ENCODE results near the gene BATF. TPM values are rescaled to one million over a fixed set of nuclear protein-coding genes. Genes with fewer than 3 reads are reported as not detected.

Gene BATF
- total RNA-seq, 1 experiment from 2014 or later, result 0.69 TPM

DNA sequence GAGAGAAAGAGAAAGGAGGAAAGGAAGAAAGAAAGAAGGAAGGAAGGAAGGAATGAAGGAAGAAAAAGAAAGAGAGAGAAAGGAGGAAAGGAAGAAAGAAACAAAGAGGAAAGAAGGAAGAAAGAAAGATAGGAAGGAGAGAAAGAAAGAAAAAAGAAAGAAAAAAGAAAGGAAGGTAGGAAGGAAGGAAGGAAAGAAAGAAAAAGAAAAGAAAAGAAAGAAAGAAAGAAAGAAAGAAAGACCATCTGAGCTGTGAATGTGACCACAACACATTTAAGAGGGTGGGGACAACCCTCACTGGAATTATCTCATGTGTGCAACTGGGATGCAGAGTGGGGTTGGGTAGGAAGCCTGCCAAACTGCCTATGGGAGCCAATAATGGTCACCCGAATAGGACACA is 36.0 kb upstream of the BATF start:
- Histone ChIP-seq H3K4me2 (ENCODE audit: low read length) (no peak overlapping the region), H4K20me1 (ENCODE audit: insufficient read depth) (no peaks in the 10 kb centered on the region), H3K9me2 (ENCODE audit: insufficient read depth) (no peaks in the 10 kb centered on the region), H3K27me3 (ENCODE audit: insufficient read depth, low read length) (no peaks in the 10 kb centered on the region), H3K9ac (ENCODE audit: low read length) (no peak overlapping the region), H3K27ac (ENCODE audit: low read depth, low read length) (no peak overlapping the region), H3K9me3 (ENCODE audit: control insufficient read depth in 1 of 2, insufficient read depth in 1 of 2, low read depth in 1 of 2, low read length in 2 of 2) (no peaks in the 10 kb centered on the region), H3K79me2 (ENCODE audit: insufficient read depth, low read length) (no peaks in the 10 kb centered on the region), H3K36me3 (ENCODE audit: control insufficient read depth in 1 of 2, insufficient read depth in 2 of 2, low read length in 2 of 2) (no peaks in the 10 kb centered on the region), H3K4me3 (replicated peaks in 1 of 2; ENCODE audit: low read depth in 1 of 2, low read length in 2 of 2) (no peak overlapping the region), H2AFZ (ENCODE audit: low read depth, low read length, poor library complexity, severe bottlenecking) (no peak overlapping the region), H3K4me1 (ENCODE audit: control insufficient read depth in 1 of 2, insufficient read depth in 2 of 2, low read length in 2 of 2) (peaks cover 0 to 3% of the 10 kb centered on the region in 2 experiments; a peak in 1 of 4 replicates)
- BruUV-seq (replicated peaks), result no TSS peak
- RAD21 ChIA-PET (ENCODE audit: low non-redundant PET in 1 of 2, low total read pairs in 2 of 2, uncharacterized antibody in 2 of 2, unreplicated experiment in 2 of 2), result no interaction called here
- intact Hi-C loops (cut with micrococcal nuclease), result no loop called here
- POLR2A ChIA-PET, result no interaction called here
- ATAC-seq, result no peak
- no peak for DNase-seq (ENCODE audit: low read depth, low spot score)
- CTCF ChIA-PET, result interaction anchor here (3.6 kb wide), 1 partner anchor 177 kb away, joined by 45 read pairs; no protein-coding TSS in a partner anchor
- no peak for TF ChIP-seq SRF (IDR thresholded peaks at IDR 0.05; ENCODE audit: low read depth)

DNA sequence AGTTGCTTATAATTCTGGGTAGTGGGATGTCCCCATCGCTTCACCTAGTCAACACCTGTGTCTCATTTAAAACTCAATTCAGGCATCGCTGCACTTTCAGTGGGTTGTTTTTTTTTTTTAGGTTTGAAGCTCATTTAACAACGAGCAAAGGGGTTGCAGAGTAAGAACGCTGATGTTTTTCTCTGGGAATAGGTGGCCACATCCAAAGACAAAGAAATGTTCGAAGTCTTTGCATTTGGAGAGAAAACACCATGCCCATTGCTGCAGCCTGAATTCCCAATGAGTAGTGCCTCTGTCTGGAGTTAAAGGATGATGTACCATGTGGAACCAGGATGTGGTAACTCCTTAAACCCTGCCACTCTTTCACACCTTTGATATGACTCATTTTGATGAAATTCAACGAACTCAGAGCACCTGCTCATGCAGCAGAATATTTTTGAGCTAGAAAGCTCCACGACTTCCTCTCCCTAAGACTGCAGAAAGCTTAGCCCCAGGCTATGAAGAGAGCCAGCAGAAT is 35.1 kb upstream of the BATF start:
- ATAC-seq (no peak), DNase-seq (ENCODE audit: low read depth, low spot score) (no peak)
- H3K27ac ChIP-seq (ENCODE audit: low read depth, low read length), result no peak overlapping the region
- H3K9ac ChIP-seq (ENCODE audit: low read length), result no peak overlapping the region
- ChIA-PET CTCF (interaction anchor here (2.0 to 3.6 kb wide), 3 partner anchors 12 to 178 kb away, joined by 6 to 45 read pairs (median 10); no protein-coding TSS in a partner anchor), POLR2A (no interaction called here), RAD21 (ENCODE audit: low non-redundant PET in 1 of 2, low total read pairs in 2 of 2, uncharacterized antibody in 2 of 2, unreplicated experiment in 2 of 2) (interaction anchor here in 1 of 2 experiments (1.5 kb wide), 1 partner anchor 179 kb away, joined by 4 read pairs; no protein-coding TSS in a partner anchor)
- BruUV-seq (replicated peaks), result no TSS peak
- H3K4me2 ChIP-seq (ENCODE audit: low read length), result no peak overlapping the region
- TF ChIP-seq, protein P1, sequence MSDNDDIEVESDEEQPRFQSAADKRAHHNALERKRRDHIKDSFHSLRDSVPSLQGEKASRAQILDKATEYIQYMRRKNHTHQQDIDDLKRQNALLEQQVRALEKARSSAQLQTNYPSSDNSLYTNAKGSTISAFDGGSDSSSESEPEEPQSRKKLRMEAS (IDR thresholded peaks at IDR 0.05), result peak; percentile 51
- no peak for TF ChIP-seq CBX3 (IDR thresholded peaks at IDR 0.05; ENCODE audit: low read depth)
- no peaks in the 10 kb centered on the region for H3K36me3 ChIP-seq (ENCODE audit: control insufficient read depth in 1 of 2, insufficient read depth in 2 of 2, low read length in 2 of 2)
- H3K4me3 ChIP-seq (replicated peaks in 1 of 2; ENCODE audit: low read depth in 1 of 2, low read length in 2 of 2), result no peak overlapping the region
- no peaks in the 10 kb centered on the region for H3K27me3 ChIP-seq (ENCODE audit: insufficient read depth, low read length)
- H2AFZ ChIP-seq (ENCODE audit: low read depth, low read length, poor library complexity, severe bottlenecking), result no peak overlapping the region
- no peaks in the 10 kb centered on the region for H4K20me1 ChIP-seq (ENCODE audit: insufficient read depth)
- no peaks in the 10 kb centered on the region for H3K79me2 ChIP-seq (ENCODE audit: insufficient read depth, low read length)
- no peaks in the 10 kb centered on the region for H3K9me3 ChIP-seq (ENCODE audit: control insufficient read depth in 1 of 2, insufficient read depth in 1 of 2, low read depth in 1 of 2, low read length in 2 of 2)
- intact Hi-C loops (cut with micrococcal nuclease), result no loop called here
- no peaks in the 10 kb centered on the region for H3K9me2 ChIP-seq (ENCODE audit: insufficient read depth)
- peaks cover 0 to 3% of the 10 kb centered on the region in 2 experiments; a peak in 1 of 4 replicates for H3K4me1 ChIP-seq (ENCODE audit: control insufficient read depth in 1 of 2, insufficient read depth in 2 of 2, low read length in 2 of 2)
